ENCODE measurements around the gene ADGRG6. TPM values are rescaled to one million over a fixed set of nuclear protein-coding genes. Genes with fewer than 3 reads are reported as not detected.
"Not testable (repeated sequence)": the region's sequence is repeated elsewhere in the genome, so short reads cannot be mapped to it uniquely, and the experiment has no call there.

The ADGRG6 gene
- total RNA-seq, 1 experiment from 2014 or later, result 2.5 TPM

- no peak overlapping the region for H2BK12ac ChIP-seq (ENCODE audit: insufficient read length, low read depth, low read length)
- no peak overlapping the region for H3T11ph ChIP-seq (ENCODE audit: low read length)
- H3K4me2 ChIP-seq (ENCODE audit: insufficient read depth, insufficient read length, low read length), result no peak overlapping the region
- no peak overlapping the region for H3K9ac ChIP-seq (ENCODE audit: extremely low read depth, insufficient read length, low read length)
- no peak overlapping the region for H3K56ac ChIP-seq (ENCODE audit: insufficient read length, low read depth, low read length)
- no peak overlapping the region for H3K4ac ChIP-seq (ENCODE audit: low read depth, low read length)
- no peaks in the 10 kb centered on the region for H3K9me3 ChIP-seq (ENCODE audit: control insufficient read depth, low read depth, low read length)
- WGBS (ENCODE audit: extremely low coverage, insufficient read length, low lambda C conversion rate), result no CpG with 5 or more reads among the region's 4 CpGs
- H3K23ac ChIP-seq (ENCODE audit: insufficient read length, low read depth, low read length), result no peak overlapping the region
- no peak for DNase-seq
- H4K5ac ChIP-seq (ENCODE audit: insufficient read length, low read depth, low read length), result no peak overlapping the region
- Mint-ChIP-seq H3K27me3 (ENCODE audit: low read depth) (no peaks in the 10 kb centered on the region), H3K4me1 (peaks cover 18 to 23% of the 10 kb centered on the region in 2 experiments), H3K27ac (no peak overlapping the region), H3K9me3 (peaks cover 0 to 4% of the 10 kb centered on the region in 2 experiments; a peak in 1 of 5 replicates), H3K36me3 (ENCODE audit: insufficient read depth in 1 of 3, low read depth in 3 of 3) (peaks cover 0 to 2% (median 0%) of the 10 kb centered on the region in 3 experiments; a peak in 2 of 7 replicates), H3K4me3 (no peak overlapping the region)
- no peak overlapping the region for H2AFZ ChIP-seq (ENCODE audit: low read length)
- H3K27ac ChIP-seq (ENCODE audit: insufficient read length, low read depth, low read length), result no peak overlapping the region
- H2BK20ac ChIP-seq (ENCODE audit: low read depth, low read length, poor library complexity, severe bottlenecking), result no peak overlapping the region
- no peak overlapping the region for H2BK15ac ChIP-seq (ENCODE audit: low read depth, low read length)
- H2BK5ac ChIP-seq (ENCODE audit: insufficient read length, low read length), result no peak overlapping the region
- H2AK5ac ChIP-seq (ENCODE audit: insufficient read length, low read length), result no peak overlapping the region
- no peak overlapping the region for H3K14ac ChIP-seq (ENCODE audit: insufficient read depth, low read length)
- H3K79me1 ChIP-seq (ENCODE audit: insufficient read depth, low read depth, low read length, poor library complexity, severe bottlenecking), result no peaks in the 10 kb centered on the region
- no peak overlapping the region for H3K18ac ChIP-seq (ENCODE audit: insufficient read length, low read depth, low read length)
- no peak for TF ChIP-seq CTCF (conservative IDR thresholded peaks at IDR 0.05)
- H4K8ac ChIP-seq (replicated peaks; ENCODE audit: insufficient read length, low read depth, low read length), result no peak overlapping the region
- peaks cover 4% of the 10 kb centered on the region for H3K4me1 ChIP-seq (ENCODE audit: insufficient read depth, low read length)
- H3K27me3 ChIP-seq (ENCODE audit: insufficient read depth, low read length), result no peaks in the 10 kb centered on the region
- no peak overlapping the region for H2BK120ac ChIP-seq (ENCODE audit: low read depth, low read length, poor library complexity, severe bottlenecking)
- H3K23me2 ChIP-seq (ENCODE audit: insufficient read length, low read depth, low read length, poor library complexity, severe bottlenecking), result no peaks in the 10 kb centered on the region
- no peaks in the 10 kb centered on the region for H3K79me2 ChIP-seq (ENCODE audit: insufficient read depth, low read length)
- no peaks in the 10 kb centered on the region for H4K20me1 ChIP-seq (ENCODE audit: control insufficient read depth, insufficient read depth, insufficient read length)
- H4K91ac ChIP-seq (ENCODE audit: insufficient read length, low read depth, low read length), result no peak overlapping the region
Observed at GRCh38 chr6:142448091-142448729, 146.4 kb downstream of the ADGRG6 start.

GRCh38 chr6:142450856-142451255 is 149.0 kb downstream of the ADGRG6 start:
- not testable (repeated sequence) for H2AFZ ChIP-seq (ENCODE audit: low read length); H4K8ac ChIP-seq (replicated peaks; ENCODE audit: insufficient read length, low read depth, low read length); H3K23ac ChIP-seq (ENCODE audit: insufficient read length, low read depth, low read length); H3K23me2 ChIP-seq (ENCODE audit: insufficient read length, low read depth, low read length, poor library complexity, severe bottlenecking); H3K4ac ChIP-seq (ENCODE audit: low read depth, low read length); H3K56ac ChIP-seq (ENCODE audit: insufficient read length, low read depth, low read length); H2BK12ac ChIP-seq (ENCODE audit: insufficient read length, low read depth, low read length); H3K14ac ChIP-seq (ENCODE audit: insufficient read depth, low read length); H3K27me3 Mint-ChIP-seq (ENCODE audit: low read depth); H3K4me1 ChIP-seq (ENCODE audit: insufficient read depth, low read length); H4K91ac ChIP-seq (ENCODE audit: insufficient read length, low read depth, low read length); H2AK5ac ChIP-seq (ENCODE audit: insufficient read length, low read length); H3K4me3 Mint-ChIP-seq; H2BK20ac ChIP-seq (ENCODE audit: low read depth, low read length, poor library complexity, severe bottlenecking); H2BK120ac ChIP-seq (ENCODE audit: low read depth, low read length, poor library complexity, severe bottlenecking); H3K9ac ChIP-seq (ENCODE audit: extremely low read depth, insufficient read length, low read length); H3K4me2 ChIP-seq (ENCODE audit: insufficient read depth, insufficient read length, low read length); H3K9me3 ChIP-seq (ENCODE audit: control insufficient read depth, low read depth, low read length); H3K79me2 ChIP-seq (ENCODE audit: insufficient read depth, low read length); H2BK5ac ChIP-seq (ENCODE audit: insufficient read length, low read length); H3K4me1 Mint-ChIP-seq; H3K27me3 ChIP-seq (ENCODE audit: insufficient read depth, low read length); H3K18ac ChIP-seq (ENCODE audit: insufficient read length, low read depth, low read length); DNase-seq; H4K20me1 ChIP-seq (ENCODE audit: control insufficient read depth, insufficient read depth, insufficient read length); H3K27ac ChIP-seq (ENCODE audit: insufficient read length, low read depth, low read length); H3K9me3 Mint-ChIP-seq; H2BK15ac ChIP-seq (ENCODE audit: low read depth, low read length); H3K79me1 ChIP-seq (ENCODE audit: insufficient read depth, low read depth, low read length, poor library complexity, severe bottlenecking); H3T11ph ChIP-seq (ENCODE audit: low read length); H3K36me3 Mint-ChIP-seq (ENCODE audit: insufficient read depth in 1 of 3, low read depth in 3 of 3); H3K27ac Mint-ChIP-seq; H4K5ac ChIP-seq (ENCODE audit: insufficient read length, low read depth, low read length)
- WGBS (ENCODE audit: extremely low coverage, insufficient read length, low lambda C conversion rate), result no CpG with 5 or more reads among the region's 5 CpGs
